Smooth muscle cell of the pulmonary artery (primary cell): ENCODE results near the gene ARL11. TPM values are rescaled to one million over a fixed set of nuclear protein-coding genes. Genes with fewer than 3 reads are reported as not detected.

Experiments used
- total RNA-seq: library from RNA; depleted of rRNA; stranded (reverse); fragments of >200 nt; gene quantifications from 2 replicates; pipeline ENCODE4 v1.2.3, GENCODE V29; 2014

Gene ARL11
- not detected in 2 replicates for total RNA-seq

GRCh38 chr13:49627831-49628652, at the start of gene ARL11:
Gene ARL11, plus strand, starts transcription at chr13:49628507. Its CDS starts 1,941 bp downstream, at chr13:49630448.

GRCh38 chr13:49585220-49586157, 42.8 kb upstream of the ARL11 start, which contains the start of gene RCBTB1:
Gene RCBTB1, minus strand, starts transcription at chr13:49585558. Its CDS starts 18,279 bp downstream, at chr13:49567279.

Other genes starting within 250 kb of the ARL11 start
- gene CAB39L, start 184.4 kb upstream of the ARL11 start, total RNA-seq, result 5.7 and 6.7 TPM in 2 replicates
- 6.9 and 7.8 TPM in 2 replicates for gene SETDB2, start 184.2 kb upstream of the ARL11 start, total RNA-seq
- 14.5 and 16.5 TPM in 2 replicates for gene PHF11, start 132.6 kb upstream of the ARL11 start, total RNA-seq
- 19.9 and 24.7 TPM in 2 replicates for gene RCBTB1, start 42.9 kb upstream of the ARL11 start, total RNA-seq
- gene EBPL, start 63.0 kb downstream of the ARL11 start, total RNA-seq, result 41.4 and 47.2 TPM in 2 replicates
- 45.2 and 55.4 TPM in 2 replicates for gene KPNA3, start 164.2 kb downstream of the ARL11 start, total RNA-seq